GM18511 (cell line): Measurements from ENCODE around the gene INPP5E.

Experiments
- ATAC-seq: cut with Tn5 transposase; IDR thresholded peaks from one replicate; pipeline ENCODE4 v1.9.1; 2021; ENCODE audit warnings: mild to moderate bottlenecking, moderate library complexity; ENCODE audit not compliant: unreplicated experiment

The INPP5E gene

DNA sequence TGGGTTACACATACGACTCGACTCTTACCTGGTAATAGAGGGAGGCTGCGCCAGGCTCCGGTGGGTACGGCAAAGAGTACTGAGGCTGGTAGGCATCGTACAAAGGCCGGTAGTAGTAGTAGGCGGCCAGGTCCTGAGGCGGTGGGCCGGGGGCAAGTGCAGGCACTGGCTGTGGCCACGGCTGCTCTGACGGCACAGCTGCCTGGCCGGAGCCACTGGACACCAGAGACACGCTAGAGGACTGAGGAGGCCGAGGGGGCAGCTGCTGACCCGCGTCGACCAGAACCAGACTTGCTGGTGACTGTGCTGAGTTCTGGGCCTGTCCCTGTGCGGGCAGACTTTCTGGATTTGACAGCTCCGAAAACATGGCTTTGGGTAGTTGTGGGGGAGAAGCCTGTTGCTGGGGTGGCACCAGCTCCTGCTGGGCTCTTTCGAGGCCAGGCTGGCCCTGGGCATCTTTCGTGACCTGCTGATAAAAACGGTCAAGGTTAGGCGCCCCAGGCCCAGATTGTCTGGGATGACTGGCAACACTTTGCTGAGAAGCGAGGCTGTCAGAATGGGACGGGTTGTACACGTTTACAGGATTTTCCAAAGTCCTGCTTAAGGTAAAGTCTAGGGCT, 34.5 kb upstream of the INPP5E start:
- ATAC-seq: no peak

DNA sequence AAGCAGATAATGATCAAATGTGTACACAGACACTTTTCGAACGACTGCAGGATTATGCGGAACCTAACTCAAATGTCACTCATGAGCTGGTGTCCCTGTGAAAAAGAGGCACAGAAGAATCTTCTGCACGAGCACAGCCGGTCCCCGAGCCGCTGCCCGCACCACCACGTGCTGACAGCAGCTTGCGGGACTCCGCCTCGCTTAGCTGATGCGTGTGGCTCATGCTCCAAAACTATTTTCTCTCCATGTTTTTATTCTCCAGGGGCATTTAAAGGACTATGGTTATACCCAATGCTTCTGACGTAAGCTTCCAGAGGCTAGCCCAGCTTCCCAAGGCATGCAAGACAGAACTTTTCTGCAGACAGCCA, 33.7 kb upstream of the INPP5E start:
- ATAC-seq: no peak

DNA sequence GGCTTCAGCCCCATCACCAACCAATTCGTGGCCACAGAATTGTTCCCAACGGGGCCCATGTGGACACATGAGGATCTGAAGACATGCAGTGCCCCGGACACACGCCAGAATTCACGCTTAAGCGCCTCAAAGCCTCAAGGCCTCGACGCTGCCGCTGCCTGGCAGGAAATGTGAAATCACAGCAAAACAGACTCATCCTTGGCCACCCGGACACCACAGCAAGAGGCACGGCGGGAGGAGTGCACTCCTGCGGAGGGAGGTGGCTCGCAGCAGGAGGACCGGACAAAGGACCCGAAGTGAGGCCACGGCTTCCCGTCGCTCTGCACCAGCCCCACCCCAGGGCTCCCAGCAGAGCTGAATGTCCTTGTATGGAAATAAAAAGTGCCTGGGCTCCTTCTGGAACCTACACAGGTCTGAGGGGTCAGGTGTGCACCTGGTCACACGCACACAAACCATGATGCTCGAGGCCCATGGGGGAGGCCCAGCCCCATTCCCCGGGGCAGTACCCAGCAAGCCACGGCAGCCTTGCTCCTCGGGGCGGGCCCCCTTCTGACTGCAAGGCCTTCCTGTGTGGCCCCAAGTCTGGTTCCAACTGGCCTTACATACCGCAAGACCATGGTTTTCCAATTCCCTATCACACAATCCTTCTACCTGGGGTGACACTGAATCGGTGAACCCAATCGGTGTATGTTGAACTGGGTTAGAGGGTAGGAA, 33.2 kb upstream of the INPP5E start:
- ATAC-seq: no peak

DNA sequence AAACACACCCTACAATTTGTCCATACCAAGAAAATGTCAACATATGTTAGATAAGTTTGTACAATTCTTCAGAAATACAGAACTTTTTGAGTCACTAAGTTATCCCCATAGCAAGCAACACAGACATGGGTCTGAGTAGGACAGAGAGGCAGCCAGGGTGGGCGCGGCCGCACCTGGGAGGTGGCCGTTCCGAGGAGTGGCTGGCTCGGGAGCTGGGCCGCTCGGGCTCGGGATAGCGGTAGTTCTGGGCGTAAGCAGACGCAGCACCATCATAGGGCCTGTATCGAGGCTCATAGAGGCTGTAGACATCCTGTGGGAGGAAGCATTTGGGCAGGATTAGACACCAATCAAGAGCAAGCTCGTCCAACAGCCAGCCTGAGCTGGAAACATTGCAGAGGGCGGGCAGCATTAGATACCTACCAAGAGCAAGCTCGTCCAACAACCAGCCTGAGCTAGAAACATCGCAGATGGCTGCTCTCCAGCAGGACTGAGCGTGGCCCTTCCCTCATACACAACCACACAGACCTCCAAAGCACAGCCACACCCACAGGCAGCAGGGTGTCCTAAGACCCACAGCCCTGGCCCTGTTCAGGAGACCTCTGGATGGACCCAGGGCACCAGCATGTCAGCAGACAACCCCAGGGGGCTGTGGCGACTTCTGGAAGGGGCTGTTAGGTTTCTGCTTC, 32.3 kb upstream of the INPP5E start:
- no peak for ATAC-seq

DNA sequence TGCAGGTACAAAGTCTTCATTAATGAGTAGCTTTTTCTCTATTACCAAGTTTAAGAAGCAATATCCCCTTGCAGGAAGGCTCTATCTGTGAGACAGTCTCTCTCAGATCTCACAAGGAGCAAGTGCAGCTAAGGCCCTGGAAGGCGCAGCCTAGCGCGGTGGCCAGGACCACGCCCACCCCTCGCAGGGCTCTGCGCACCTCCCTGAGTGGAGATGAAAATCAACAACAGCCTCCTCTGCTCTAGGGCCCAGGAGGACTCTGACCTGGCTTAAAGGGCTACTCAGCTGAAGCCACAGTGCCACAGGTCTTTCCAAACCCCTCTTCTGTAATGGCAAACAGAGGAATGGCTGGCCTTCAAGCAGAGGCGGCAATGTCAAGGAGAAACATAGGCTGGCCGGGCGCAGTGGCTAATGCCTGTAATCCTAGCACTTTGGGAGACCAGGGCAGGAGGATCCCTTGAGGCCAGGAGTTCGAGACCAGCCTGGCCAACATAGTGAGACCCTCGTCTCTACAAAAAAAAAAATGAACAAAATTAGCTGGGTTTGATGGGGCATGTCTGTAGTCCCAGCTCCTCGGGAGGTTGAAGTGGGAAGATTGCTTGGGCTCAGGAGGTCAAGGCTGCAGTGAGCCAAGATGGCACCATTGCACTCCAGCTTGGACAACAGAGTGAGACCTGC, 31.3 kb upstream of the INPP5E start:
- ATAC-seq: no peak

DNA sequence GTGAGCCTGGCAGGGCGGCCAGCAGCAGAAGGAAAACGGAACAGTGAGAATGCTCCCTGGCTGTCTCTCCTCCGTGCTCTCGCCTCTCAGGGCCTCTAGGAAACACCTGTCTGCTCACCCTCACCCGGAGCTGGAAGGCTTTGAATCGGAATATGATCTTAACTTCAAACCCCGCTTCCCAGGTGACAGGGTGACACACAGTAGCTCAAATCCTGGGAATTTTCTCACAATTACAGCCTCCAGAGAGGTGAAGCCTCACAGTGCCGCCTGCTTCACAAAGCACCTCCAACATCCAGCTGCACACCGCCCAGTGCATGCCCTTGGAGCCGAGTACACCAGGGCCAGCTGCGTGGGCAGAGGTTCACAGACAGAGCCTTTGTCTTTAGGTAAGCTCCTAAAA, 30.7 kb upstream of the INPP5E start:
- ATAC-seq: no peak

DNA sequence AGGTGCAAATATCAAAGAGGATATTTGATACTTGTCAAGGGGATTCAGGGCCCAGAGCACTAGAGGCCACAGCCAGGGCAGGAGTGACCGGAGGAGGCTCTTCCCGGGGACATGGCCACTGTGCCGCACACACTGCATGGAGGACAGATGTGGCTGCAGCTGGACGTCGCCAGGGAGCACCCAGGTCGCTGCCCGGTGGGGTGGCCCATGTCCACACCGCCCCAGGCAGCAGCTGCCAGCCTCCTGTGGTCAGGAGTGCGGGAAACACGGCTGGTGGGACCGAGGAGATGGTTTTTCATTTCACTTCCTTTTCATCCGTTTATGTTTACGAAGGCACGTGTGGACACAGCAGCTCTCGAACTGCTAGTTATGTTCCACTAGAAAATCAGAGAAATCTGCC, 28.1 kb upstream of the INPP5E start:
- no peak for ATAC-seq

DNA sequence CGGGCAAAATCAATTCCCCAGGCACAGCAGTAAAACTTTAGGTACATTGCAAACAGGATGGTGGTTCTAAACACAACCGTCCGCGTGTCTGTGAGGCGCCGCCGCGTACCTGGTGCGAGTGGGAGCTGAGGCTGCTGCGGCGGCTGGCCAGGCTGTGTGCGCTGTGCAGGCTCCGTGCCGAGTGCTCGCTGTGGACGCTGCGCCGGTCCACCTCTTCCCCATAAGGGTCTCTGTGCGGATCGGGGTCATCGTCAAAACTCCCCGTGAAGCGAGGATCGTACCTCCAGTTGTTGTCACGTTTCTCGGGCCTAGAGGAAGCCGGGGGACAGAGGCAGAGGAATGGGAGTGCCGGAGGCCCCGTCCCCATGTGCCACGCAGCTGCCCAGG, 26.5 kb upstream of the INPP5E start:
- ATAC-seq: no peak

DNA sequence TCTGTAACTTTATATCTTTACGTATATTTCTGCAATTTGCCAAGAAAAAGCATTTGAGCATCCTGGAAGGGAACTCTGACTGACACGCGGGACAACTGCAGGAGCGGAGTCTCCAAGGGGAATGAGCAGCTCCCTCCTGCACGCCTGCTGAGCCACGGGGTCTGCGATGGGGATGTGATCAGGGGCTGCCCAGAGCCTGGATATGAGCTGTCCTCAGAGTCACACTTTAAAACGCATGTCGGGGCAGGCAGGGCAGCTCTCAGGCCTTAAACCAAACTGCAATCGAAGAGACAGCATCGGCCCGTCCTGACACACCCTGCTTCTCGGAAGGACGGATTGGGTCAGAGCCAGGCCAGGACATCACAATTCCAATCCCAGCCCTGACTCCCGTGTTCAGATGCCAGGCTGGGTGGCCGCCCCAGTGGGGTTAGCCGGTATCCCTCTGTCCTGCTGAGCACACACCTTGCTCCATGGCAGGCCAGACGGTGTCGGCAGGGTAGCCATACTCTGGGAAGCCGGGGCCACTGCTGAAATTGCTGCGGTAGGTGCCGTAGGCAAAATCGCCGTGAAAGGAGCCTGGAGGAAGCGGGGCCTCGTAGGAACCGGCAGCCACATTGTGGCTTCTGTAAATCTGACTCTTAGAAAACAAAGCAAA, 26.0 kb upstream of the INPP5E start:
- no peak for ATAC-seq

DNA sequence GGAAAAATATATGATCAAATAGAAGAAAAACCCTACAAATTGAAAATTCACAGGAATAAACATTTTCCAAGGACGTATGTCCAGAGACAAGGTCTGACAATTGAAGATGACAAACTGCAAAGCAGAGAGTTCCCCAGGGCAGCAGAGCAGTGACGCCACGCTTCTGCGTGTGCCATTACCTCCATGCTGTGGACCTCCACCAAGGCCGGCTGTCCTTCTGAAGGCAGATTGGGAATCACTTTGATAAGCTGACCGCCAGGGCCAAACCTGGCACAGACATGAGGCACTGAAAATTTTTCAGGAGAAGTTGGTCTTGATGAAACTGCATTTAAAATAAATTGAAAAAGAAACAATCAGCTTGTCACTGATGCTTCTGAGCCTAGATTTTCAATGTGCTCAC, 24.6 kb upstream of the INPP5E start:
- no peak for ATAC-seq

DNA sequence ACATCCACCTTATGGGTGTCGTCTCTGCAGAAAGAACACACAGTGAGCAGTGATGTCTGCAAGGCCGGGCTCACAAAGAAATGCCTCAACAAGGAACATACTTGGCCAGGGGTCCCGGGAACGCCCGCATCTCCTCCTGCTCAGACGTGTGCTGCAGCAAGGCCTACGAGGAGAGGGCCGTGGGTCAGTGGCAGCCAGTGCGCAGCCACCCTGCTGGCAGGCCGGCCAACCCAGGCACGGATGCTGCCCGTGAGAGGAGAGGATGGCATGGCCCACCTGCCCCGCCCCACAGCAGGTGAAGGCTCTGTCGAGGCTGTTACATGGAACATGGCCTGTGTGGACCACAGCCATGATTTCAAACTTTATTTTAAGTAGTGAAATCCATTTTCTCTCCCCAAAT, 23.9 kb upstream of the INPP5E start:
- ATAC-seq: no peak

DNA sequence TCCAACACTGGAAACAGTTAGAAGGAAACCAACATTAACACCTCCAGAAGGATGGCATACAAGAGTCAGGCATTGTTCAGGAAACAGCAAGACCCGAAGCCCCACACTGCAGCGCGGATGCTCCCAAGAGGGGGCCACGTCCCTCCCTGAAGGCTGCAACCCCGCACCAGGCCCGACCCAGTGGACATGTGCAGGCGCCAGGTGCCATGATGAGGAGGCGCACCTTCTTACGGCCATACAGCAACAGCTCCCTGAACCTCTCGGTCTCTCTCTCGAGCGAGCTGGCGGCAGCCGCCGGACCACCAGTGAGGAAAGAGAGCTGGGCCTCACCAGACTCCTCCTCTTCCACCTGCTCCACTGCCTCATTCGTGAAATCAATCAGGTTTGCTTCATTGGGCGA, 23.0 kb upstream of the INPP5E start:
- no peak for ATAC-seq

DNA sequence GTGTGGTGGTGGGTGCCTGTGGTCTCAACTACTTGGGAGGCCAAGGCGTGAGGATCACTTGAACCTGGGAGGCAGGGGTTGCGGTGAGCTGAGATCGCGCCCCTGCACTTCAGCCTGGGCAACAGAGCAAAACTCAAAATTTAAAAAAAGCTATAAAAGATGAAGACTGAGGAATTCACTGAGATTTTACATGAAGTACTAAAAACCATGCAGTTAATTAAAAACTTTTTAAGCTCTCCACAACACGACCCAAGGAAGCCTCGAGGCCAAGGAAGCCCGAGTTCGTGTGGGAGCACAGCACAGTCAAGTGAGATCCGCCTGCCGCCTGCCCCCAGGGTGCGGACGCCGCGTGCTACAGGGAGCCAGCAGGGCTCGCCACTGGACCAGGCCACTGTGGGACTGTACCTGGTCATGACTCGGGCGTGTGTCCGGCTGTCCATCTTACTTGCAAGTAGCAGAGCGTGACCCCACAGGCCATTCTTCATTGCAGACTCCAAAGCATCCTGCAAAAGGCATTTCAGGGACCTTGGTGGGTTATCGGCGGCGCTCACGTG, 21.2 kb upstream of the INPP5E start:
- ATAC-seq: no peak

DNA sequence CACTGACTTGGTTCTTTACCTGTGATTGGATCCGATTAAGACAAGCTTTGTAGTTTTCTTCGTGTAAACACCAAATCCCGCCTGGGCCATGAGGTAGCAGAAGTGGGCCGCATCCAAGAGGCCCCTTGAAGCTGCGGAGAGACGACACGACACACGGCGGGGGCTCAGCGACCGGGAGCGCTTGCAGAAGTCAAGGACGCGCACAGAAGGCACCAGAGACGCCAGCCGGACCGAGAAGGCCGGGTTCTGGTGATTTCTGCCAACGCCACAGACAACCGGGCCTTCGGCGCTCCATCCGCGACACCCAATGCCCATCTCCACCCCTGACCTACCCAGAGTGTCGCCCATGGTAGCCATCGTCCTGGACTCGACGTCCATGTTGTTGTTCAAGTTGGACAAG, 19.8 kb upstream of the INPP5E start:
- ATAC-seq: no peak

DNA sequence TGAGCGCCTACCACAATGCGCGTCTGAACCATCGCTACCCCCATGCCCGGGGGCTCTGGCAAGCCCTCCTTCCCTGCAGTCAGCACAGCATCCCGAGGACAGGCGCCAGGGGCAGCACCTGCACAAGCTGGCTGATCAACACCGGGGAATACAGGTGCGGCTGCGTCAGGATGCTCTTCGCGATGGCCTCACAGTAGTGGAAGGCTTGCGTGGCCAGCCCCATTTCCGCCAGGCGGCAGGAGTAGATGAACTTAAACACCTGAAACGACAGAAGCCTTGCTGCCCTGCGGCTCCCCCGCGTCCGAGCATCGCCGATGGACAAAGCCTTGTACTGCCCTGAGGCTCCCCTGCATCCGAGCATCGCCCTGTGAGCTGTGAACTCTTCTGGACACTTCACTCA, 17.7 kb upstream of the INPP5E start:
- ATAC-seq: no peak

DNA sequence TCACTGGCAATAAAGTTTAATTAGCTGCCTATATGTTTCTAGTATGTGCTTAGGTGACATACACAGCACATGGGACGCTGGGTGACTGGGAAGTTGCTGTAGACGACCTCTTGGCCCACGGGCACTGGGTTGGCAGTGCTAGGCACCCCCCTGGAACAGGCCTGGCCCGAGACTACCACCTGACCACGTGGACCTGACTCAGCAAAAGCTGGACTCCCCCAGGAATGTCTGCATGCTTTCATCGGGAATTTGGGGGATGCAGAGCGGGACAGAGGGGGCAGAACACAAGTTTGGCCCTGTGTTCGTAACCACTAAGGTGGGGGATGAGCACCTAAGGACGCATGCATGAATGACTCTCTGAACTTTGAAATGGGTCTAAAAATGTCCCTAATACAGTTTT, 16.6 kb upstream of the INPP5E start:
- ATAC-seq: no peak

DNA sequence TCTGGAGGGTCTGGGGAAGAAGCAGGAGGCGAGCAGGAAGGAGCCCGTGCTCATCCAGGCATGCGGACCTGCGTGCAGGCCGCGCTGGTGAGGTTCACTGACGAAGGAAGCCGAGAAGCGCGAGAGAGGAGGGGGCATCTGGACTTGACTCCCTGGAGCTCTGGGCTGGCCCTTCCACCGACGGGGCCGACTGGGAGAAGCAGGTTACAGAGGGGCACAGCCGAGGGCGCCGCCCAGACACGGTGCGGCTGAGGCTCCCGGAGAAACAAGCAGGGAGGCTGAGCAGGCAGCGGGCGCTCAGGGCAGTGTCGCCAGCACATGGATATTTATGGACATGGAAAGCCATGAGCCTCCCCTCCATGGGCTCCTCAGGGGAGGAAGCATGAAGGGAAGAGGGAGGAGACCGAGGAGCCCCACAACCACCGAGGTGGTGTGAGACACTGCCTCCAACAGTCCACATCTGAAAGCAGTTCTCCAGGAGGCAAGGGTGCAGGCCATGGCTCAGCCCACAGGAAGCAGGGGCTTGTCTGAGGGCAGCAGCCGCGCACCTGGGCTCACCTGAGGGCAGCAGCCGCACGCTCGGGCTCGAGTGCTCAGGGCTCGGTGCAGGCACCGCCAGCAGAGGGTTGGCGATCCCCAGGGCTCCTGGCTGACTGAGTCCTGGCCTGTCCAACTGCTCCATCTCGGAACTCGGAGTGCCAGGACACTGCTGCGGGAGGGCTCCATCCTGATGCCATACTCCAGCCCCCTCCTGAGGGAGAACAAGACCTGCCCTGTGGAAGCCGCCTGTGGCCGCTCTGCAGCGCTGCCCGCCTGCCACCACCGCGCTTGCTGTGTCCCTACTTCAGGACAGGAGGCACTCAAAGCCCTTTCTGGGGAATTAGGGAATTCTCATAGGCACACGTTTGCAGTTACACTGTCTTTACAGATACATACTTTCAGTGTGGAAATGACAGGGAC, 15.7 kb upstream of the INPP5E start:
- no peak for ATAC-seq

DNA sequence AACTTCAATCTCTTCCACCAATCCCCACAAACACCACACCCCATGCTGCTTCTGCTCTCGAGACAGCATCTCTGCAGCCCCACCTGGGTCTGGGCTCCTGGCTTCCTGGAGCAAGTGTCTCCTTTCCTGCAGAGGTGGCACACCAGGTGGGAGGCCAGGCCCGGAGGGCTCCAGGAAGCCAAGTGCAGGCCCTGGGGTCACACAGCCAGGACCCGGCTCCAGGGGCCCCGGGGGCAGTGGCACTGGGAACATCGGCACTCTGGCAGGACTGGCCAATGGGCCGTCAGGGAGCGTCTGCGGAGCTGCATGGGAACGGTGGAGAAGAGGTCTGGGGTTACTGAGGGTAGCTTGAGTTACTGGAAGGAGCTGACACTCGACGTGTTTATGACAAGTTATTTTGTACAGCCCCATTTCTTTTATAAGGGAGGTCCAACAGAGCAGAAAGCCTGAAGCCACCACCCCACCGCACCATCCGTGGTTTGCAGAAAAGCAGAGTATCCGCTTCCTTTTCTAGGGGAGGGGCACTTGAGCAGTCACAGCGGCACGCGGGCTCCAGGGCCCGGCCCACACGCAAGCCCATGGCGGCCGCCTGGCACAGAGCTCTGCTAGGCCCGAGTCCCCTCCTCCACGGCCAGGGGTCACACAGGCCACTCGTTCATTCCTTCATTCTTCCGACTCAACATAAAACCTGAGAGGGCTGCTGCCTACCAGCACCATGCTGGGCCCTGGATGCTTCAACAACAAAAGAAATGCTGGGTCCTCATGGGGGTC, 14.6 kb upstream of the INPP5E start:
- no peak for ATAC-seq

DNA sequence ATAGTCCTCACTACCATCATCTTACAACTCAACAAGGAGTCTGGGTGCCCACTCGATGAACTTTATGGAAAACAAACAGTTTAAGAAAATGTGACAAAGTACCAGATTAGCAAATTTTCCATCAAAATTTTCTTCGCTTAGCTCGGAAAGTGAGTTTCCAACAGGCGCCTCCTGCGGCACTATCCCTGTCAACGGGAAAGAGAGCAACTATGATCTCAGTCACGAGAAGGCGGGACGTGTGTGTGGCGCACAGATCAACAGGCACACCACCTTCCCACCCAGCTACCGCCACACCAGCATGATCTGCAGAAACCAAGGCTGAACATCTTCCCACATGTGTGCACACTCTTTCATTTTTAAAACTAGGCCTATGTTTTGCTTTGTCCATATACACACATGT, 13.7 kb upstream of the INPP5E start:
- ATAC-seq: no peak
